OCI-LY7 (cell line): ENCODE measurements around the gene NBL1.

Experiments used
- CTCF ChIP-seq: fragments of 200-600 bp; sonication (generic); conservative IDR thresholded peaks from 2 replicates; pipeline ENCODE4 v1.5.1; 2014; ENCODE audit warnings: mild to moderate bottlenecking, antibody characterized with exemption, low read length, moderate library complexity, mixed read lengths
- EZH2phosphoT487 ChIP-seq: fragments of 200-600 bp; sonication (generic); IDR thresholded peaks from 2 replicates; pipeline ENCODE4 v1.6.1; 2018; ENCODE audit warnings: low read depth, borderline replicate concordance, mild to moderate bottlenecking, mixed run types, antibody characterized with exemption, low read length, moderate library complexity, mixed read lengths

GRCh38 chr1:19628879-19629278 is 15.2 kb upstream of the NBL1 start:
- no peak for TF ChIP-seq CTCF
- no peak for TF ChIP-seq EZH2phosphoT487
